GM23248 (cell line): ENCODE measurements around the gene MAP3K4. TPM values are rescaled to one million over a fixed set of nuclear protein-coding genes. Genes with fewer than 3 reads are reported as not detected.

Source experiments
- DNase-seq: peaks from one replicate; pipeline ENCODE4 v3.0.0-alpha.2; 2015
- H2AFZ ChIP-seq: fragments of 200-600 bp; sonication (generic); 2 replicates; pipeline ENCODE4 v1.6.1; 2016; ENCODE audit warnings: antibody characterized with exemption
- H3F3A ChIP-seq: fragments of 200-600 bp; sonication (generic); 2 replicates; pipeline ENCODE4 v1.6.1; 2016; ENCODE audit warnings: mild to moderate bottlenecking, antibody characterized with exemption, mixed run types; ENCODE audit not compliant: insufficient read depth
- H3K27ac ChIP-seq: fragments of 200-600 bp; sonication (generic); 2 replicates; pipeline ENCODE4 v1.5.1; 2016; ENCODE audit warnings: mild to moderate bottlenecking
- H3K27me3 ChIP-seq: fragments of 200-600 bp; sonication (generic); replicated peaks from 2 replicates; pipeline ENCODE4 v1.6.1; 2016; ENCODE audit warnings: mild to moderate bottlenecking; ENCODE audit not compliant: insufficient read depth
- H3K36me3 ChIP-seq: fragments of 200-600 bp; sonication (generic); 2 replicates; pipeline ENCODE4 v1.6.1; 2016; ENCODE audit warnings: low read depth, mild to moderate bottlenecking
- H3K4me1 ChIP-seq: fragments of 200-600 bp; sonication (generic); 2 replicates; pipeline ENCODE4 v1.6.1; 2016; ENCODE audit warnings: mild to moderate bottlenecking; ENCODE audit not compliant: insufficient read depth
- H3K4me2 ChIP-seq: fragments of 200-600 bp; sonication (generic); one replicate; pipeline ENCODE4 v1.6.1; 2016; ENCODE audit warnings: mild to moderate bottlenecking; ENCODE audit not compliant: unreplicated experiment
- H3K4me3 ChIP-seq: fragments of 200-600 bp; sonication (generic); 2 replicates; pipeline ENCODE4 v1.5.1; 2016; ENCODE audit warnings: mild to moderate bottlenecking
- H3K79me2 ChIP-seq: fragments of 200-600 bp; sonication (generic); 2 replicates; pipeline ENCODE4 v1.6.1; 2016; ENCODE audit warnings: mild to moderate bottlenecking; ENCODE audit not compliant: insufficient read depth
- H3K9ac ChIP-seq: fragments of 200-600 bp; sonication (generic); 2 replicates; pipeline ENCODE4 v1.6.1; 2016; ENCODE audit warnings: mild to moderate bottlenecking
- H3K9me2 ChIP-seq: fragments of 200-600 bp; sonication (generic); 2 replicates; pipeline ENCODE4 v1.6.1; 2016; ENCODE audit warnings: mixed run types, mild to moderate bottlenecking, moderate library complexity; ENCODE audit not compliant: insufficient read depth
- H3K9me3 ChIP-seq: fragments of 200-600 bp; sonication (generic); one replicate; pipeline ENCODE4 v1.6.1; 2017; ENCODE audit warnings: low read depth
- H4K20me1 ChIP-seq: fragments of 200-600 bp; sonication (generic); 2 replicates; pipeline ENCODE4 v1.6.0; 2016; ENCODE audit not compliant: insufficient read depth
- EZH2 ChIP-seq: fragments of 200-600 bp; sonication (generic); IDR thresholded peaks from 2 replicates; pipeline ENCODE4 v1.6.1; 2018; ENCODE audit warnings: antibody characterized with exemption, mild to moderate bottlenecking; ENCODE audit not compliant: insufficient read depth, poor library complexity, severe bottlenecking
- EZH2phosphoT487 ChIP-seq: fragments of 200-600 bp; sonication (generic); IDR thresholded peaks from 2 replicates; pipeline ENCODE4 v1.6.1; 2018; ENCODE audit warnings: antibody characterized with exemption, moderate library complexity, mild to moderate bottlenecking, low read depth; ENCODE audit not compliant: insufficient read depth
- WGBS, 2 experiments: methylation state at CpG; one replicate each; pipeline ENCODE4 v1.1.6; 2015 to 2017; ENCODE audit warnings: low lambda C conversion rate in 2 of 2, low coverage in 1 of 2; ENCODE audit errors: missing lambda C conversion rate in 2 of 2; 5-methylcytosine and 5-hydroxymethylcytosine counted together
- in situ Hi-C: fragments of 300-500 bp; cut with MboI; formaldehyde crosslinking; loops from 2 replicates; pipeline ENCODE4 v1.15.0; 2020
- polyA plus RNA-seq: library from polyadenylated mRNA; unstranded; fragments of >200 nt; fragmentation: Nextera tagmentation; extraction: Ambion mirVana; gene quantifications from 2 replicates; pipeline ENCODE4 v1.2.1, GENCODE V29; 2016
- total RNA-seq: library from RNA; depleted of rRNA; stranded (reverse); fragments of >200 nt; shearing (Covaris generic); gene quantifications from 2 replicates; pipeline ENCODE4 v1.2.3, GENCODE V29; 2014

The MAP3K4 gene
- total and polyA plus RNA-seq, 2 experiments from 2014 or later: 13.0 to 26.2 TPM

GRCh38 chr6:161139304-161139765, 147.8 kb downstream of the MAP3K4 start:
- in situ Hi-C loops: no loop called here
- no peak overlapping the region for H2AFZ ChIP-seq
- H3K9me3 ChIP-seq: no peaks in the 10 kb centered on the region
- H3K36me3 ChIP-seq: peaks cover 3% of the 10 kb centered on the region; the same call in 1 of the 2 replicates
- no peaks in the 10 kb centered on the region for H3K79me2 ChIP-seq
- no peak for TF ChIP-seq EZH2phosphoT487
- no peaks in the 10 kb centered on the region for H4K20me1 ChIP-seq
- no peak overlapping the region for H3K9ac ChIP-seq
- no peaks in the 10 kb centered on the region for H3K4me1 ChIP-seq
- H3K4me2 ChIP-seq: no peak overlapping the region
- DNase-seq: no peak
- H3K9me2 ChIP-seq: no peaks in the 10 kb centered on the region
- H3F3A ChIP-seq: peaks cover 20% of the 10 kb centered on the region; the same call in 1 of the 2 replicates
- 90 to 91% methylated on average over 18 of the region's 18 CpGs for WGBS, 2 experiments
- no peaks in the 10 kb centered on the region for H3K27me3 ChIP-seq
- H3K27ac ChIP-seq: no peak overlapping the region
- no peak overlapping the region for H3K4me3 ChIP-seq

- no peaks in the 10 kb centered on the region for H3K79me2 ChIP-seq
- in situ Hi-C loops: no loop called here
- H3K27me3 ChIP-seq: no peaks in the 10 kb centered on the region
- H2AFZ ChIP-seq: no peak overlapping the region
- no peaks in the 10 kb centered on the region for H3K9me2 ChIP-seq
- 81 to 82% methylated on average over 23 to 26 of the region's 28 CpGs for WGBS, 2 experiments
- no peaks in the 10 kb centered on the region for H4K20me1 ChIP-seq
- H3F3A ChIP-seq: peaks cover 18% of the 10 kb centered on the region; the same call in 1 of the 2 replicates
- no peaks in the 10 kb centered on the region for H3K4me1 ChIP-seq
- no peak overlapping the region for H3K4me2 ChIP-seq
- TF ChIP-seq EZH2 (no peak), EZH2phosphoT487 (no peak)
- DNase-seq: peak; percentile 63
- H3K9ac ChIP-seq: no peak overlapping the region
- no peak overlapping the region for H3K4me3 ChIP-seq
- H3K36me3 ChIP-seq: peaks cover 3% of the 10 kb centered on the region; the same call in 1 of the 2 replicates
- H3K9me3 ChIP-seq: no peaks in the 10 kb centered on the region
- H3K27ac ChIP-seq: no peak overlapping the region
Measured at GRCh38 chr6:161139766-161140553, 148.4 kb downstream of the MAP3K4 start.

GRCh38 chr6:161140554-161140875, 148.9 kb downstream of the MAP3K4 start:
- TF ChIP-seq EZH2phosphoT487 (no peak), EZH2 (no peak)
- Histone ChIP-seq H3K9ac (no peak overlapping the region), H3K27ac (0 out of 2 replicates have a peak overlapping the region, but pooled peaks have one; percentile 3)

GRCh38 chr6:161141173-161141572, 149.6 kb downstream of the MAP3K4 start:
- Histone ChIP-seq H3K9me3 (no peaks in the 10 kb centered on the region), H3K4me1 (no peaks in the 10 kb centered on the region), H3K36me3 (peaks cover 3% of the 10 kb centered on the region; the same call in 1 of the 2 replicates), H3K79me2 (no peaks in the 10 kb centered on the region), H3F3A (peaks cover 18% of the 10 kb centered on the region; the same call in 1 of the 2 replicates), H3K27ac (no peak overlapping the region), H2AFZ (no peak overlapping the region), H3K4me3 (no peak overlapping the region), H3K4me2 (no peak overlapping the region), H3K9me2 (no peaks in the 10 kb centered on the region), H4K20me1 (no peaks in the 10 kb centered on the region), H3K9ac (no peak overlapping the region), H3K27me3 (no peaks in the 10 kb centered on the region)
- TF ChIP-seq EZH2phosphoT487 (no peak), EZH2 (no peak)
- DNase-seq: no peak
- WGBS, 2 experiments: 89 to 90% methylated on average over 11 of the region's 11 CpGs
- in situ Hi-C loops: no loop called here

More at GRCh38 chr6:161140554-161140875, 148.9 kb downstream of the MAP3K4 start:
- Histone ChIP-seq H2AFZ (no peak overlapping the region), H3K79me2 (no peaks in the 10 kb centered on the region), H3K4me1 (no peaks in the 10 kb centered on the region), H3F3A (peaks cover 18% of the 10 kb centered on the region; the same call in 1 of the 2 replicates), H4K20me1 (no peaks in the 10 kb centered on the region), H3K4me3 (no peak overlapping the region), H3K9me3 (no peaks in the 10 kb centered on the region), H3K36me3 (peaks cover 3% of the 10 kb centered on the region; the same call in 1 of the 2 replicates), H3K27me3 (no peaks in the 10 kb centered on the region), H3K9me2 (no peaks in the 10 kb centered on the region), H3K4me2 (no peak overlapping the region)
- WGBS, 2 experiments: 94% methylated on average over 10 of the region's 10 CpGs
- no peak for DNase-seq
- in situ Hi-C loops: no loop called here
